Adrenal gland (tissue), 12 donors: ENCODE measurements around the gene SMIM31. TPM values are rescaled to one million over a fixed set of nuclear protein-coding genes. Genes with fewer than 3 reads are reported as not detected.

Source experiments
- DNase-seq, 7 donors: peaks; one replicate each; pipeline ENCODE4 v3.0.0-alpha.2; 2019 to 2020
- H3K27ac ChIP-seq, 5 donors: fragments of 200-600 bp; sonication (generic) in 4 of 5; 1 replicate in 3 of 5; 2 replicates in 2 of 5; pipeline versions ENCODE4 v1.5.1 to v1.8.0; 2016 to 2020; ENCODE audit warnings: mild to moderate bottlenecking in 1 of 5
- H3K27me3 ChIP-seq: fragments of 200-600 bp; 2 replicates; pipeline ENCODE4 v1.8.0; 2021
- H3K36me3 ChIP-seq, 2 donors: fragments of 200-600 bp; replicated peaks in 1 of 2; 1 replicate in 1 of 2; 2 replicates in 1 of 2; pipeline versions ENCODE4 v1.5.1 to v1.8.0; 2018 to 2022
- H3K4me1 ChIP-seq, 2 donors: fragments of 200-600 bp; replicated peaks in 1 of 2; 1 replicate in 1 of 2; 2 replicates in 1 of 2; pipeline versions ENCODE4 v1.5.1 to v1.8.0; 2018 to 2021
- H3K4me3 ChIP-seq, 4 donors: fragments of 200-600 bp; sonication (generic) in 3 of 4; one replicate each; pipeline ENCODE4 v1.5.1; 2016 to 2018
- H3K9me3 ChIP-seq, 3 donors: fragments of 200-600 bp; sonication (generic) in 1 of 3; replicated peaks in 1 of 3; 1 replicate in 2 of 3; 2 replicates in 1 of 3; pipeline versions ENCODE4 v1.5.1 to v1.8.0; 2016 to 2021
- CTCF ChIP-seq, 6 experiments: fragments of 450-650 bp in 4 of 6; fragments of 200-600 bp in 2 of 6; sonication (generic) in 1 of 6; IDR thresholded peaks; 1 replicate in 5 of 6; 2 replicates in 1 of 6; pipeline versions ENCODE4 v1.5.1 to v1.8.0; 2016 to 2021; ENCODE audit warnings: antibody characterized with exemption in 6 of 6, mild to moderate bottlenecking in 2 of 6, moderate library complexity in 1 of 6
- POLR2A ChIP-seq, 2 donors: fragments of 450-650 bp; IDR thresholded peaks; one replicate each; pipeline ENCODE4 v1.6.1; 2017; ENCODE audit warnings: antibody characterized with exemption in 2 of 2, mild to moderate bottlenecking in 2 of 2, moderate library complexity in 1 of 2
- WGBS, 4 donors: extraction: QIAGEN DNeasy Blood & Tissue Kit in 2 of 4; methylation state at CpG; one replicate each; pipeline versions ENCODE4 v1.1.5 to v1.1.7; 2013 to 2017; 5-methylcytosine and 5-hydroxymethylcytosine counted together
- intact Hi-C, 2 donors: fragments of 100-400 bp; cut with DNase I; formaldehyde crosslinking; loops; one replicate each; pipeline versions ENCODE4 v1.14.1 to v1.15.0; 2022 to 2023
- polyA plus RNA-seq, 3 donors: library from polyadenylated mRNA; stranded (reverse); fragments of 200-250 nt in 2 of 3; fragments of 350-450 nt in 1 of 3; fragmentation: Illumina TruSeq in 1 of 3; extraction: RNeasy Lipid Tissue Mini Kit (QIAGEN cat#74804) in 1 of 3; gene quantifications; one replicate each; pipeline ENCODE4 v1.2.3, GENCODE V29; 2013 to 2014
- total RNA-seq, 9 donors: library from RNA; depleted of rRNA in 4 of 9; stranded (reverse); fragments of >200 nt in 4 of 9; fragments of 120-200 nt in 1 of 9; fragmentation: NEBNext Ultra II Directional in 1 of 9; extraction: Animal tissue kit (Norgen Biotek cat#: 25700) in 1 of 9; gene quantifications; one replicate each; pipeline versions ENCODE4 v1.1.0 to v1.2.4, GENCODE V29; 2013 to 2023
- donor health status: healthy with polysubstance abuse.
- donor health status: Bipolar disorder and iron deficiency.
- donor health status: DM: yes; HTN: yes; CAD: no.
- donor health status: DM: no; HTN: no; CAD: no.
- donor health status: DM: no; HTN: no; CAD: no.
- donor health status: DM: yes; HTN: yes; CAD: no.

The SMIM31 gene
- total and polyA plus RNA-seq, 12 donors = not detected

- Histone ChIP-seq H3K36me3 (no peaks in the 10 kb centered on the region), H3K27me3 (no peaks in the 10 kb centered on the region), H3K27ac (no peak overlapping the region), H3K9me3 (no peaks in the 10 kb centered on the region), H3K4me1 (no peaks in the 10 kb centered on the region), H3K4me3 (no peak overlapping the region)
- TF ChIP-seq CTCF (IDR thresholded peaks at IDR 0.05) (no peak), POLR2A (IDR thresholded peaks at IDR 0.05) (no peak)
- intact Hi-C loops = no loop called here
- DNase-seq = no peak
Observed at GRCh38 chr4:164790249-164790648, 36.3 kb downstream of the SMIM31 start.

DNA sequence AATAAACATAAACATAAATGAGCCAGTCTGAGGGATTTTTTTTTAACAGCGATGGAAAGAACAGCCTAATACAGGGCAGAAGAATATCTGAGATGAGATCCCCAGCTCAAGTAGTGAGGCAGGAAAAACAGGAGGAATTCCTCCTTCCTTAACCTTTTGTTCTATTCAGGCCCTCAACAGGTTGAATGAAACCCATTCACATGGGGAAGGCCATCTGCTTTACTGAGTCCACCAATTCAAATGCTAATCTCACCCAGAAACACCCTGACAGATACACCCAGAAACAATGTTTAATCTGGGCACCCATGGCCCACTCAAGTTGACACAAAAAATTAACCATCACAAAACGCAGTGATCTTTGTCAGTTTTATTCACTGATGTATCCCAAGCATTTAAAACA, 45.5 kb downstream of the SMIM31 start:
- intact Hi-C loops = no loop called here
- no peak for DNase-seq

GRCh38 chr4:164800786-164801185, 46.9 kb downstream of the SMIM31 start:
- no peak overlapping the region for H3K27ac ChIP-seq
- intact Hi-C loops = no loop called here
- DNase-seq = no peak
- 71 to 84% (median 77%) methylated on average over 4 of the region's 4 CpGs for WGBS, 4 donors
- H3K27me3 ChIP-seq = no peaks in the 10 kb centered on the region
- H3K9me3 ChIP-seq = no peaks in the 10 kb centered on the region
- no peaks in the 10 kb centered on the region for H3K4me1 ChIP-seq
- no peaks in the 10 kb centered on the region for H3K36me3 ChIP-seq
- TF ChIP-seq POLR2A (IDR thresholded peaks at IDR 0.05) (no peak), CTCF (IDR thresholded peaks at IDR 0.05) (no peak)
- H3K4me3 ChIP-seq = no peak overlapping the region

More for the DNA sequence above, 45.5 kb downstream of the SMIM31 start:
- TF ChIP-seq CTCF (IDR thresholded peaks at IDR 0.05) (no peak), POLR2A (IDR thresholded peaks at IDR 0.05) (no peak)
- Histone ChIP-seq H3K36me3 (no peaks in the 10 kb centered on the region), H3K27me3 (no peaks in the 10 kb centered on the region), H3K9me3 (no peaks in the 10 kb centered on the region), H3K27ac (no peak overlapping the region), H3K4me3 (no peak overlapping the region), H3K4me1 (no peaks in the 10 kb centered on the region)
- 36 to 52% (median 48%) methylated on average over 2 of the region's 2 CpGs for WGBS, 4 donors

GRCh38 chr4:164802301-164802901, 48.5 kb downstream of the SMIM31 start:
- Histone ChIP-seq H3K9me3 (no peaks in the 10 kb centered on the region), H3K27ac (no peak overlapping the region), H3K36me3 (no peaks in the 10 kb centered on the region), H3K4me1 (no peaks in the 10 kb centered on the region), H3K27me3 (no peaks in the 10 kb centered on the region), H3K4me3 (no peak overlapping the region)
- TF ChIP-seq CTCF (IDR thresholded peaks at IDR 0.05) (no peak), POLR2A (IDR thresholded peaks at IDR 0.05) (no peak)
- WGBS, 4 donors = 71 to 86% (median 83%) methylated on average over 2 to 3 of the region's 3 CpGs
- intact Hi-C loops = no loop called here
- no peak for DNase-seq
